ENCODE data around the gene KSR1.

Gene KSR1

DNA sequence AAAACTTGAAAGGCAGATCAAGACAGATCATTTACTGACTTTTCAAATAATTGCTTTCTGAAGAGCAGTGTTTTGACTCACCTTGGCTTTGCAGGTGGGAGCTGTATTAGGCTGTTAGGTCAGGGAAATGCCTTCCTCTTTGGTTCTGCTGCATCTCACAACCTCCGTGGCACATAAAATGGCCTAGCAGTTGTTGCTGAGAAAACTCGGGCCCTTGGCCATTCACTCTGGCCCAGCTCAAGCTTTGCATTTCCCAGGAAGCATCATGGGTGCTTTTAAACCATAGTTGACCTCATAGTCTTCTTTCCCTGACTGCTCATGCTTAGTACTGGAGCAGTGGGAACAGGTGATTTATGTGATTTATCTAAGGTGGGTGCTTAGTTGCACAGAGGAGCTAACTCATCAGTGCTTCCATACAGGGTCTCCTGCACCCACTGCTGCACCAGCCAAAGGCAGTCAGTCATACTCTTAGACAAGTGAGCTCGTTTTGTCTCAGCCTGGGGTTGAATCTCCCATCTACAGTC is 83.6 kb downstream of the KSR1 start:
- no peak for DNase-seq

DNA sequence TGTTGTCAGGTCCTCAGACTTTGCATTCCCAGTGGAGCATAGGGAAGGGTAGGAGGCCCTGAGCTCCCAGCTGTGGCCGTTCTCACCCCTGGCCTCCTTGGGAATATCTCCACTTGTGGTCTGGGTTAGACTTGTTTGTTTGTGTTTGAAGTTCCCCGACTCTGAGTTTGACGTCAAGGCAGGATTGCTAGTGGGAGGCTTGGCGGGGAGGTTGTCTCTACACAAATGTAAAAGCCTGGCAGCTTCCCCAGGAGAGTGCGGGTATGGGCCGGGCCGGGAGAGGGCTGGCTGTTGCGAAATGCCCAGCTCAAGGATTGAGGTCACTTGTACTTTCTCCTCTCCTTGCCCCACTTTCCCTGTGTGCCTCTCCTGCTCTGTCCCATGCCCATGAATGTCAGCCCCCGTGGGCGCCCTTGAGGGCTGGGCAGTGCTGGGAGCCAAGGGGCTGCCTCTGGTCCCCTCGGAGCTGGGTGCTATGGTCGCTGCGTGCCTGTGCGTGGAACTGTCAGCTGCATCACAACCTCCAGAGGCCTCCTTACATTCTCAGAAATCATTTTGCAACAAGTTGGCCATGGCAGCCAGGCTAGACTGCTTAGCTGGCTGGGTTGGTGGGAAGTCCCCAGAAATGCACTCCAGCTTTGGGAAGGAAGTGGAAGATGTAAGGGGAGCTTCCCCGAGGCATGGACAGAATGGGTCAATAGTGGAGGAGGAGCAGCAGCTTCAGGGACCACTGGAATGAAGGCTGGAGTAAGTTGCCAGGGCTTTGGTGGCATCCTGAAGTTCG is 84.3 kb downstream of the KSR1 start:
- no peak for DNase-seq

DNA sequence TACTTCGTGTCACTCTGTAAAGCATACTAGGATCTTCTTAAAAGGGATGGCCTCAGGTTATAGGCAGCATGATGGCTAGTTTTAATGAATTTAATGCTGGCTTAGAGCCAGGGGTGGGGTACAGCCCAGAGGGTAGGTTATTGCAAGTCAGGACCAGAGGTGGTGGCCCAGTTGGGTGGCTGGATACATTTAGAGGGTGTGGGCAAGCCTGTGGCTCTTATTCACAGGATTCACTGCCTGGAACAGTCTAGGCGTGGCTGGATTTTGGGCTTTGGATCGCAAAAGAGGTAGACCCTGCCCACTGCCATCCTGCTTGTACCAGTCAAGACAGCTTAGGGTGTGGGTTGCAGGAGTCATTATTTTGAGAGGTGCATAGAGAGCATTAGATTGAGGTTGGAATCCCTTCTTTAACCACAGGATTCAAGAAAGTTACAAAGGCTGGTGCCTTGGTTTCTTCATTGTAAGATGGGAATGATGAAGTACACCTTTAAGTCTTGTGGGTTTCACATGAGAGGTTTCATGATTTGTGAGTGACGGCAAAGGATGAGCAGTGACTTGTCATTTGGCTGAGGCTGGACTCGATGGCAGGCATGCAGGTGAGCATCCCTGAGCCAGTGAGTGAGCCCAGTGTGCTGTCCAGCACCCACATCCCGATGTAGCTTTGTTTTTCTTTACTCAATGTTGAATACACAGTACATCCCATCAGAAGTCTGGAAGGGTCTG is 85.2 kb downstream of the KSR1 start:
- DNase-seq: no peak

DNA sequence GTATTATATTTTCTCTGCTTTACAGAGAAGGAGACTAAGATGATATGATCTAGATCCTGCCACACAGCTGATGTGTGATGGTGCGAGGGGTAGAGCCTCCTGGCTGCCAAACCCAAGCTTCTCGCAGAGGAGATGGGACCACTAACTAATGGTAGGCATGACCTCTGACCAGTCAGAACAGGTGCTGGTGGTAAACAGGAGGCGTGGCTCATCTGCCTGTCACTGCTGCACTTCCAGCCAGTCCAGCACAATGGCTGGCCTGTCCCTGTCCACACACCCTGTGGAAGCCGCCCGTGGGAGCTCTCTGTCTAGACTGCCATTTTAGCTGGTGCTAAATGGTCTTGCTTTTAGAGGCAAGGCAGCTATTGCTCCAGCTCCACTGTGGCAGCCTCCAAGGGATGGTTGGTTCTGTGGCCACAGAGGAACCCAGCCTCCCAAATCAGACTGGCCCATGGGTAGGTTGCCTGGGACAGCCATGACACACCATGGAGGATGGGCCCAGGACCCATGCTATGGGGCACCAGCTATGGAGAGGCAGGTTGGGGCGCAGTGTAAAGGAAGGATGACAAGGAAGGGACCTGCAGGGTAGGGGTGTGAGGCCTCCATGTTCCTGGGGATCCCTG is 86.7 kb downstream of the KSR1 start:
- DNase-seq: no peak

DNA sequence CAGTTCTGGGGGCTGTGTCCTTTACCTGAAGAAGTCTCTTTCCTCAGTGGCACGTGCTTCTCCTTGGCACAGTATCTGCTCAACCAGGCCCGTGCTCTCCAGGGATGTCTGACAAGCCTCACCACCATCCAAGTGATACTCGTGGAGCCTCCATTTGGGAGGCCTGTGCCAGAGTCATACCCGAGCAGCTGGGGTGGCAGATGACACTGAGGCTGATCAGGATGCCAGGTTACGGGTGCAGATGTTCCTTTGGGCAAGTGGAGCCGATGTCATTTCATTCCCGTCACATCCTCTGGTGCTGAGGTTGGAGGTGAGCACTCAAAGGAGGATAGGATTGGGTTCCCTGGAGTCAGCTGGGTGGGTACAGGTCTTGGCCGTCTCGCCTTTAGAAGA is 87.2 kb downstream of the KSR1 start:
- no peak for DNase-seq

DNA sequence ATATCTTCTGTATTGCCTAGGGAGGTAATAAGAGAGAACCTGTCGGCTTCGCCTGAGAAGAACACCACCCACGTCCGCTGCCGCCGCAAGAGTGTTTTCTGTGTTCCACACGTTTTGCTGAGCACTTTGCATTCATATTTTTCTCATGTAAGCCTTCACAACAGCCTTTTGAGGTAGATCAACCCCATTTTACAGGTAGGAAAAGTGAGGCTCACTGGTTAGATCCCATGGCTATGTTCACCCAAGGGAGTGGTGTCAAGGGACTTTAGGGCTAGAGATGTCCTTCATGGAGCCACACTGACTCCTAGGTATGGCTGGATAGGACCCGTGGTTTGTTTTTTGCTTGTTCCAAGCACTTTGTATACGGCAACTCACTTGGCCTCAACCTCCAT is 87.7 kb downstream of the KSR1 start:
- no peak for DNase-seq

DNA sequence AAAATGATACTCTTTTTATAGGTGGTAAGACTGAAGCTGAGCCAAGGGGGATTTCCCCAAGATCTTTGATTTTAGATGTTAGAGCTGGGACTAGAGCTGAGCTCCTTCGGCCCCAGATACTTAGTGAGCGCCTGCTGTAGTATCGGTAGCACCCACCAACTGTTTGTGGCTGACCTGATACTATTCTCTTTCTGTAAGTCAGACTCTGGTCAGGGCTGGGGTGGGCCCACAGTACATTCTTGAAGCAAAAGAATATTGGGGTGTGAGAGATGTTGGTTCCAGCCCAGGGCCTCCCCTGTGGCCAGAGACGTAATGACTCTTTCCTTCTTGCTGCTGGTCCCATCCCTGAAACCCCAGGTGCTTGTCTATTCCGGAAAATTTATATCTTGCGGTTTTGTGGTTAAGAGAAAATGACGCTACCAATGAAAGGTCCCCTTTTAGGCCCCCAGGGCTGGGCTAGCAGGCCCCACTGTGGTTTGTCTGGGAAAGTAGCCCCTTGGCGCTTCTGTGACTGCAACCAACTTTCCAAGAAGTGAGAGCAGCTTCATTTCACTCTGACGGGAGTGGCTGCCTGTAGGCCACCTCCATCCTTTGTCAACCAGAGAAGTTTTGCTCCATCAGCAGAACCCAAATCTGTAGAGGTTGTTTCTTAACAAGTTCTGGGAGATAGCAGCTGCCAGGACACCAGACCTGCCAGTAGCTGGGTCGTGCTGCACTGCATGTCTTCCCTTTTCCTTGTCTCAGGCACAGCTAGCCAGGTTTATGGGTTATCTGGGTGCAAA is 88.3 kb downstream of the KSR1 start:
- peak; percentile 29 for DNase-seq

DNA sequence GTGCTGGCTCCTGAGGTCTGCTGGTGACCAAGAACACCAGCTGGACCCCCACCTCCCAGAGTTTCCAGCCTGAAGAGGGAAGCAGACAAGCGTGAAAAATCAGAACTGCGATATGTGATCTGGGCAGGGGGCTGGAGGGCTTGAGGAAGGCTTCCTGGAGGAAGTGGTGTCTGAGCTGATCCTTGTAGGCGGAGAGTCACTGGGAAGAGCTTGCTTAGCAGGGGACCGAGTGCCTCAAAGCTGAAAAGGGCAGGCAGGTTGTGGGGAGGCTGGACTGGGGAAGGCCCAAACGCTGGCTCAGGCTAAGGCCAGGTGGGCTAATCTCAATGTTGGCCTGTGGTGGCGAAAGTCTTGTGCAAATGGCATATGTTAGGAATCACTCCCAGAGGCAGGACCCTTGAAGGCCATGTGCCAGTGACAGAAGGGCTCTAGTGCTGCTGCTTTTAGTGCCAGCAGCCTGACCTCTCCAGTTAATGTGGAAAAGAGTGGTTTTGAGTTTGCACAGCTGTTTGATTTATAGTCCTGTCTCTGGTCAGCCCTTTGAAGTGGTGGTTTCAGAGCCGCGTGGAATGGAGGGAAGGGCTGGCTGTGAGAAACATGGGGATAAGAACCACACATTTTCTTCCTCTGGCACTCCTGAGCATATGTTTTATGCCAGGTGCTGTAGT is 89.4 kb downstream of the KSR1 start:
- DNase-seq: no peak

DNA sequence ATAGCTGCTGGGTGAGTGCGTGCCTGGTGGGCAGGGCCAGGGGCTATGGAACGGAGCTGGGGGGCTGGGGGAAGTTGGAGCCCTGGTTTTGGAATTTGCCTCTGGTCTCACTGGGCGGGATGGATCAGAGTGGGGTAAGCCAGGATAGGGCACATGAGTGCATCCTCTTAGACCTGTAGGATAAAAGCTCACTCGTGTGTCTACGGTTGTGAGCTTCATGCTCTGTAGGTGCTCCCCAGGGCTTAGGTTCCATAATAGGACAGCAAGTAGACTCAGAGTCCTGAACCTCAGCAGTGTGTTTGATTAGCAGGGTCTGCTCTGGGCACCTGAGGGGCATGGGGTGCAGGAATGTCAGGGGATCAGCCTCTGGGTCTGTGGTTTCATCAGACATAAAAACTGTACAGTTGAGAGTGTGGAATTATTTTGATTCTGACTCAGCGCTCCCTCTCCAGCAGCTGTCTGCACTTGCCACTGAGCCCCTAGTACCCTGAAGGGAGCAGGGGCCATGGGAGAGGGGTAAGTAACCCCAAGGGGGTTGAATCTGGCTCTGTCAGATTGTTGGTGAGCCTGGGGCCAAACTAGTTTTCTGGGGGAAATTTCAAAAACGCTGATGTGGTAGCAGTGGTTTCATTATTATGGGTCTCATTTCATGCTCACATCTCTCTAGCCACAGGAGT is 90.5 kb downstream of the KSR1 start:
- no peak for DNase-seq

DNA sequence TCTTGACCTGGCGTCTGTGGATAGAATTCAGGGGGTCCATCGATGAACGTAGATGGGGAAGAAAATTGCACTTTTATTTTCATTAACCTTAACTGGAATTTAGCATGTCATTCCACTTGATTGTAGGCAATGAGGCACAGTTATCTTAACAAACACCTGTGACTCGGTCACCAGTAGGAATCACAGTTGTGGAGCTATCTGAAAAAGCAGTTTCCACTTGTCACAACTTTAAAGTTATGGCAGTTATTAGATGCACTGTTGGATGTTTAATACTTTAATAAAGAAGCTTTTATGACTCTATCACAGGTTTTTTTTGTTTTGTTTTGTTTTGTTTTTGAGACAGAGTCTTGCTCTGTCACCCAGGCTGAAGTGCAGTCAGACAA is 91.0 kb downstream of the KSR1 start:
- no peak for DNase-seq

DNA sequence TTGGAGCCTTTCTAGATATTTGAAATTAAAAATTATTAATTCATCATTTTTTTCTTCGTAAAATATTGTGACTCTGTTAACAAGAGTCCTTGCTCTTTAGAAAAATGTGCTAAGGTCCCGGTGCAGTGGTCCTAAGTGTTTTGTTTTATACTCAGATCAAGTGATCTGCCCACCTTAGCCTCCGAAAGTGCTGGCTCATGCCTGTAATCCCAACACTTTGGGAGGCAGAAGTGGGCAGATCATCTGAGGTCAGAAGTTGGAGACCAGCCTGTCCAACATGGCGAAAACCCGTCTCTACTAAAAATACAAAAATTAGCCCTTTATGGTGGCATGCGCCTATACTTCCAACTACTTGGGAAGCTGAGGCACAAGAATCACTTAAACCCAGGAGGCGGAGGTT is 92.1 kb downstream of the KSR1 start:
- no peak for DNase-seq

DNA sequence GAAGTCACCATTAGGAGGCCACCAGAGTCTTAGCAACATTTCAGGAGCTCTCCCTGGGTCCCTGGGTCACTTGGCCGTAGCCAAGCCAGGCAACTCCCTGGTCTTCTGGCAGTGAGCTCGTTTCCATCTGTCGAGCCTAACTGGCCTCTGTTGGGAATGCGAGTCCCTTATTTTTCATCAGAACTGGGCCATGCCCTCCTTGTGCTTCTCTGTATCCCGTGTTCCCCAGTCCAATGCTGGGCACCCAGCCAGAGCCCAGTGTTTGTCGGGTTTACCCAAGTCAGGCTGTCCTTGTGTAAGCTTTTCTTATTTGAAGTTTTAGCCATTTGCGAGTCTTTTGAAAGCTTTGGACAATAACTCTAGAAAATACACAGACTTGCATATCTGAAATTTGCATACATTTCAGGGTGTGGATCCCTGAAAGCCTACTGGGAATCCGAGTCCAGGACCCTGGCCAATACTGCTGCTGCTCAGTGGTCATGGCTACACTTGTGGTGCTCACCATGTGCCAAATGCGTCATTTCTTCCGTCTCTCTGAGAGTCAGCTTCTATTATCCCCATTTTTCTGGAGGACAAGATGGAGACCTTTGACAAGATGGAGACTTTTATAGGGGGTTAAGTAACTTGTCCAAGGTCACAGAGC is 93.1 kb downstream of the KSR1 start:
- DNase-seq: no peak

DNA sequence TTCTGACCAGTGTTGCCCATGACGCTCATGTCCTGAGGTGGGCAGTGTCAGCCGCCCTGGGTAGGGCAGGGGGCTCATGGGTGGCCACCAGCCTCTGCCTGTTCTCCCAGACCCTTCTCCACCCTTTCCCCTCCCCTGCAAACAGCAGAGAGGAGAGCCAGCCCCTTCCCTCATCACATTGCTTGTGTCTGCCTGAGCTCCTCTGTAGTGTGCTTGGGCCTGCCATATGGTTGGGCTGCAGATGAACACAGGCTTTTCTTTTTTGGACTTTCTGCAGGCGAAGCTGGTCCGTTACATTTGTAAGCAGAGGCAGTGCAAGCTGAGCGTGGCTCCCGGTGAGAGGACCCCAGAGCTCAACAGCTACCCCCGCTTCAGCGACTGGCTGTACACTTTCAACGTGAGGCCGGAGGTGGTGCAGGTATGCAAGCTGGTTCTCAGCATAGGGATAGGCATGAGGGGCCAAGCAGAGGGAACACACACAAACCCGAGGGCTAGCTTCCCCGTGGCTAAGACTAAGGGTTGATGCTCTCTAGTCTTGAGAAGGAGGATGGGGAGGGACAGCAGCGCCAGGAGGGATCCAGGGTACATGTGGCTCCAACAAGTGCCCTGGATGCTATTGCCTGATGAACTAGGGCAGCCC is 94.2 kb downstream of the KSR1 start:
- no peak for DNase-seq

DNA sequence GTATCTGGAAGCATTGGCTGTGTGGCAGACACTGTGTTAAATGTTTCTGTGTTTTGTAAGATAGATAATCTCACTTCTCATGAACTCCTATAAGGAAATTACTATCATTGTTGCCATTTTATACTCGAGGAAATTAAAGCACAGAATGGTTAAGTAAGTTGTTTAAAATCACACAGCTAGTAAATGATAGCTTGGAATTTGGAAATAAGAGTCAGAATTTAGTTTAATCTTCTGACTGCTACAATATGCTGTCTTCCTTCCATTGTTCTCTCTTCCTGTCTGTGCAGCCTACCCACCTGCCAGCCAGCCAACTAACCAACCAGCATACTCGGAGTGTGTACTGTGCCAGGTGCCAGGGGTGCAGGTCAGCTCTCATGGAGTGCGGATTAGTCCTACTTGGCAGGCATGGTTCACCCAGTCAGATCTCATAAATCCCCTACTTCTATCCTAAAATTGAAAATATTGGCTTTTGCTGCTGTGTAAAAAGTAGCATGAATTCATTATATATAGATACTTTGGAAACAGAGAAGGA is 94.8 kb downstream of the KSR1 start:
- DNase-seq: no peak

DNA sequence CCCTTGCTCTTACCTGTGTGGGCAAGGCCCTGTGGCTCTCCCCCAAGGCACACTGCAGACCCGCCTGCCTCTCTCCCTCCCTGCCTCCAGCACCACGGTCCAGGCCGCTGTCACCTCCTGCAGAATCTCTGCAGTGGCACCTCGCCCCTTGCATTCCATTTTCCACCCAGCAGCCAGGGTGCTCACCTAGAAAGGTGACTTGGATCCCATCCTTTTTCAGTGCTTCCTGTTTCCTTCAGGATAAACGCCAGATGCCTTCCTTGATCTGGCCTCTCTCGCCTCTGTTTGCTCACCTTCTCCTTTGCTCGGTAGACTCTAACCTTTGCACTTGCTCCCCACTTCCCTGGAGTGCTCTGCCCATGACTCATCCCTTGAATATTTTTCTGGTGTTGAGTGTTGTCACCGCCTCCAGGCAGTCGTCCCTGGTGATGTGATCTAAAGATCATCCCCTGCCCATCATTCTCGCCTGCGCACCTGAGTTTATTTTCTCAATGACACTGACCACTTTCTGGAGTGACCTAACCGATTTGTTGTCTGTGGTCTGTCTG is 95.5 kb downstream of the KSR1 start:
- no peak for DNase-seq

DNA sequence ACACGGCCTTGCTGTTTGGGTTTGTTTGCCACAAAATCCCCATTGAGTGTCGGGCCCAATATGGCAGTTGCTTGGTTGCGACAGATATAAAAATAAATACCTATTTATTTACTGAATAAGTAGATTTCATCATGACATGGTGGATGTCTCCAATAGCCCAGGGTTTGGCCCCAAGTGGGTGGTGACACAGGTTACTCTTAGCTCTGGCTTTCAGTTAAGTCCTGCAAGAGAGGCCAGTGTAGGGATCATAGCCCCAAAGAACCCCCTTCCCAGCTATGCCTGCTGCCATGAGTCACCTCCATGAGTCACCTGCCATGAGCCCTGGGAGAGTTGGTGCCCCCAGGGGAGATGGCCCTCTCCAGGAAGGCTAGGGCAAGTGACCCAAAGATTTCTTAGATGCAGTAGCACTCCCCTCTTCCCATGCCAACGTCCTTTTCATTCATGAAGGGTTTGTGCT is 96.1 kb downstream of the KSR1 start:
- no peak for DNase-seq

DNA sequence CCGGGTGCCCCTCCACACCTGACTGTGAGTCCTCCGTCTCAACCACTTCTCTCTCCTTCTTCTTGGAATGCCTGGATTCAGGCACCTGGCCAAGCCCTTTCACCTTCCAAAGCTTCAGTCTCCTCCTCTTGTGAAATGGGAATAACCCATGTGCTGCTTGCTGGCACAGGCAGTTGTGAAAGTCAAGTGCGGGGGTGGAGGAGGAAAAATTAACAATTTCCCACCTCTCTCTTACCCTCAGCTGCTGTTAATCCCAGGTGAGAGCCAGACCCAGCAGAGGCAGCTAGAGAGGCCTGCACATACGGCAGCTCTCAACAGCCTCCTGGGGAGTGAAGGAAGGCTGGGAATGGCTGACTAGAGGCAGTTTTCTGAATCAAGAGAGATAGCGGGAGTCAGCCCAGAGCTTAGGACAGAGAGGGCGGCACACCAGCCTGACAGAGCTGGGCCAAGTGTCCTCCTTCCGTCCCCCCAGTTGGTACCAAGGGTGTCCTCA is 96.8 kb downstream of the KSR1 start:
- DNase-seq: no peak

DNA sequence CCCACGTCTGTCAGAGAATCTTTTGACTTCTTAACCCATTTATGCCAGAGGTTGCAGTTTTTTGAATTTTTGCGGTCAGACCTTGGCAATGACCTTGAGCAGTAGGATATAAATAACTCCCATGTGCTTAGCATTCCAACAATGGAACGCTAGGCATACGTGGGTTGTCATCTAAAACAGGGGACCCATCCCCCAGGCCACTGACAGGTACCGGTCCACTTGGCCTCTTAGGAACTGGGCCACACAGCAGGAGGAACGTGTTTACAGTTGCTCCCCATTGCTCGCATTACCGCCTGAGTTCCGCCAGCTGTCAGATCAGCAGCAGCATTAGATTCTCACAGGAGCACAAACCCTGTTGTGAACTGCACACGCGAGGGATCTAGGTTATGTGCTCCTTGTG is 97.9 kb downstream of the KSR1 start:
- no peak for DNase-seq

DNA sequence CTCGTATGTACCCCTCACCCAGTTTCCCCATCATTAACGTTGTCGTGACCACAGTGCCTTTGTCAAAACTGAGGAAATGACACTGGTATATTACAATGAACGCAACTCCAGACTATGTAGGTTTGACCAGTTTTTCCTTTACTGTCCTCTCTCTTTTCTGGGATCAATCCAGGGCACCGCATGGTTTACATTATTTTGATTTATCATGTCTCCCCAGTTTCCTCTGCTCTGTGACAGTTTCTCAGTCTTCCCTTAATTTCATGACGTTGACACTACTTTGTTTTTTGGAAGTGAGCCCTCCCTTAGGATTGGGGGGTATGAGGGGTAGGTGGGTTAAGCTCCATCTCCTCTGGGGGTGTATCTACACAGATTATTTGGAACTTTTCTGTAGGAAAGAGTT is 98.7 kb downstream of the KSR1 start:
- DNase-seq: no peak

DNA sequence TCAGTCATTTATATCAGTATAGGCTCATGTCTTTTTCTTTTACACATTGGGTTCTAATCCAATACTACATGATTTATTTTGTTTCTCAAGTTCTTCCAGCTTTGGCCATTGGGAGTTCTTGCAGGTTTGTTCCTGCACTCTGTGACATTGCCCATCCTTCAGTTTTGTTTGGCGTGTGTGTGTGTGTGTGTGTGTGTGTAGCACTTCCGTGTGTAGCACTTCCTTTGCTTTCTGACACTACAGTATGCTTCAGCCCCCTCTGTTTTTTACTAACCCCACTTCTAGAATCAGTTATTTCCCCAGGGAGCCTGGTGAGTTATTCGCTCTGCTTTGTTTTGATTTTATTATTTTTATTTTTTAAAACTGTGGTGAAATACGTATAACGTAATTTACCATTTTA is 99.1 kb downstream of the KSR1 start:
- DNase-seq: no peak
